ENCODE measurements around the gene PDGFB. TPM values are rescaled to one million over a fixed set of nuclear protein-coding genes. Genes with fewer than 3 reads are reported as not detected.

Gene PDGFB
- total RNA-seq, 1 donor from 2014 or later: 27.3 TPM

- Histone ChIP-seq H3K9me3 (ENCODE audit: insufficient read depth, low read depth, low read length) (no peaks in the 10 kb centered on the region), H3K4me2 (ENCODE audit: low read length) (no peak overlapping the region), H3K9ac (ENCODE audit: low read length) (peak overlapping the region; percentile 25), H3K79me2 (ENCODE audit: insufficient read depth, low read length) (no peaks in the 10 kb centered on the region), H3K27me3 (ENCODE audit: insufficient read depth, low read length) (no peaks in the 10 kb centered on the region), H3K4me1 (ENCODE audit: insufficient read depth, low read length) (peaks cover 26% of the 10 kb centered on the region), H3K27ac (ENCODE audit: low read depth, low read length) (no peak overlapping the region), H3K36me3 (ENCODE audit: insufficient read depth, low read length) (no peaks in the 10 kb centered on the region), H4K20me1 (ENCODE audit: insufficient read depth, low read length) (no peaks in the 10 kb centered on the region), H3K4me3 (ENCODE audit: insufficient read depth, low read depth, low read length) (no peak overlapping the region), H2AFZ (ENCODE audit: low read depth, low read length) (no peak overlapping the region)
- DNase-seq (ENCODE audit: low read depth): peak; percentile 50
- Mint-ChIP-seq H3K4me1 (ENCODE audit: low read depth, unreplicated experiment) (peaks cover 12% of the 10 kb centered on the region), H3K27me3 (ENCODE audit: low read depth, unreplicated experiment) (no peaks in the 10 kb centered on the region), H3K27ac (ENCODE audit: unreplicated experiment) (no peak overlapping the region), H3K36me3 (ENCODE audit: low read depth, unreplicated experiment) (no peaks in the 10 kb centered on the region), H3K9me3 (ENCODE audit: unreplicated experiment) (no peaks in the 10 kb centered on the region), H3K4me3 (ENCODE audit: unreplicated experiment) (no peak overlapping the region)
- no peak for FAIRE-seq
- no peak for TF ChIP-seq EZH2 (IDR thresholded peaks at IDR 0.05; ENCODE audit: insufficient read depth, low read length)
- no peak for TF ChIP-seq CTCF (IDR thresholded peaks at IDR 0.05; ENCODE audit: insufficient read depth, low read depth, low read length)
Observed at GRCh38 chr22:39290724-39291161, 46.0 kb upstream of the PDGFB start.

- Histone ChIP-seq H3K9ac (ENCODE audit: low read length) (no peak overlapping the region), H4K20me1 (ENCODE audit: insufficient read depth, low read length) (no peaks in the 10 kb centered on the region), H3K36me3 (ENCODE audit: insufficient read depth, low read length) (no peaks in the 10 kb centered on the region), H3K4me1 (ENCODE audit: insufficient read depth, low read length) (peaks cover 26% of the 10 kb centered on the region), H3K4me3 (ENCODE audit: insufficient read depth, low read depth, low read length) (no peak overlapping the region), H3K4me2 (ENCODE audit: low read length) (no peak overlapping the region), H3K79me2 (ENCODE audit: insufficient read depth, low read length) (no peaks in the 10 kb centered on the region), H2AFZ (ENCODE audit: low read depth, low read length) (no peak overlapping the region), H3K27ac (ENCODE audit: low read depth, low read length) (no peak overlapping the region), H3K27me3 (ENCODE audit: insufficient read depth, low read length) (no peaks in the 10 kb centered on the region), H3K9me3 (ENCODE audit: insufficient read depth, low read depth, low read length) (peaks cover 1% of the 10 kb centered on the region)
- Mint-ChIP-seq H3K4me1 (ENCODE audit: low read depth, unreplicated experiment) (peaks cover 10% of the 10 kb centered on the region), H3K27me3 (ENCODE audit: low read depth, unreplicated experiment) (no peaks in the 10 kb centered on the region), H3K27ac (ENCODE audit: unreplicated experiment) (no peak overlapping the region), H3K9me3 (ENCODE audit: unreplicated experiment) (no peaks in the 10 kb centered on the region), H3K4me3 (ENCODE audit: unreplicated experiment) (no peak overlapping the region), H3K36me3 (ENCODE audit: low read depth, unreplicated experiment) (no peaks in the 10 kb centered on the region)
- no peak for FAIRE-seq
- TF ChIP-seq CTCF (IDR thresholded peaks at IDR 0.05; ENCODE audit: insufficient read depth, low read depth, low read length) (no peak), EZH2 (IDR thresholded peaks at IDR 0.05; ENCODE audit: insufficient read depth, low read length) (no peak)
- no peak for DNase-seq (ENCODE audit: low read depth)
Observed at GRCh38 chr22:39289975-39290720, 45.4 kb upstream of the PDGFB start.

GRCh38 chr22:39289533-39289932 is 44.8 kb upstream of the PDGFB start:
- Histone ChIP-seq H3K4me1 (ENCODE audit: insufficient read depth, low read length) (peaks cover 26% of the 10 kb centered on the region), H3K27me3 (ENCODE audit: insufficient read depth, low read length) (no peaks in the 10 kb centered on the region), H3K79me2 (ENCODE audit: insufficient read depth, low read length) (no peaks in the 10 kb centered on the region), H2AFZ (ENCODE audit: low read depth, low read length) (no peak overlapping the region), H3K4me3 (ENCODE audit: insufficient read depth, low read depth, low read length) (no peak overlapping the region), H3K27ac (ENCODE audit: low read depth, low read length) (no peak overlapping the region), H3K9me3 (ENCODE audit: insufficient read depth, low read depth, low read length) (peaks cover 6% of the 10 kb centered on the region), H3K9ac (ENCODE audit: low read length) (no peak overlapping the region), H3K36me3 (ENCODE audit: insufficient read depth, low read length) (no peaks in the 10 kb centered on the region), H3K4me2 (ENCODE audit: low read length) (no peak overlapping the region), H4K20me1 (ENCODE audit: insufficient read depth, low read length) (no peaks in the 10 kb centered on the region)
- FAIRE-seq: no peak
- Mint-ChIP-seq H3K9me3 (ENCODE audit: unreplicated experiment) (no peaks in the 10 kb centered on the region), H3K4me1 (ENCODE audit: low read depth, unreplicated experiment) (peaks cover 10% of the 10 kb centered on the region), H3K36me3 (ENCODE audit: low read depth, unreplicated experiment) (no peaks in the 10 kb centered on the region), H3K27ac (ENCODE audit: unreplicated experiment) (no peak overlapping the region), H3K27me3 (ENCODE audit: low read depth, unreplicated experiment) (no peaks in the 10 kb centered on the region), H3K4me3 (ENCODE audit: unreplicated experiment) (no peak overlapping the region)
- TF ChIP-seq EZH2 (IDR thresholded peaks at IDR 0.05; ENCODE audit: insufficient read depth, low read length) (no peak), CTCF (IDR thresholded peaks at IDR 0.05; ENCODE audit: insufficient read depth, low read depth, low read length) (no peak)
- no peak for DNase-seq (ENCODE audit: low read depth)
